Jurkat, Clone E6-1 (cell line): ENCODE measurements around the gene KCNJ14.
"Not testable (repeated sequence)": the region's sequence is repeated elsewhere in the genome, so short reads cannot be mapped to it uniquely, and the experiment has no call there.

ENCODE experiments used
- DNase-seq: peaks from one replicate; pipeline ENCODE4 v3.0.0-alpha.2; 2011; ENCODE audit warnings: low read depth, low spot score
- H3K4me3 ChIP-seq: 2 replicates; pipeline ENCODE4 v1.5.1; 2011; ENCODE audit warnings: mild to moderate bottlenecking, low read length, control low read depth, moderate library complexity

KCNJ14 gene

GRCh38 chr19:48481846-48482639 lies 26.7 kb downstream of the KCNJ14 start:
- no peak for DNase-seq
- H3K4me3 ChIP-seq = no peak overlapping the region

GRCh38 chr19:48483301-48483700 lies 27.9 kb downstream of the KCNJ14 start:
- DNase-seq = no peak
- H3K4me3 ChIP-seq = no peak overlapping the region

GRCh38 chr19:48484247-48484893 lies 29.0 kb downstream of the KCNJ14 start:
- H3K4me3 ChIP-seq = no peak overlapping the region
- no peak for DNase-seq

GRCh38 chr19:48484931-48485612 lies 29.7 kb downstream of the KCNJ14 start:
- H3K4me3 ChIP-seq = no peak overlapping the region
- DNase-seq = no peak

- DNase-seq = not testable (repeated sequence)
Measured at GRCh38 chr19:48486706-48487105, 31.3 kb downstream of the KCNJ14 start.

GRCh38 chr19:48487544-48487943 lies 32.2 kb downstream of the KCNJ14 start:
- DNase-seq = no peak
- H3K4me3 ChIP-seq = no peak overlapping the region

More at GRCh38 chr19:48486706-48487105, 31.3 kb downstream of the KCNJ14 start:
- not testable (repeated sequence) for H3K4me3 ChIP-seq

GRCh38 chr19:48487948-48488347 lies 32.6 kb downstream of the KCNJ14 start:
- no peak overlapping the region for H3K4me3 ChIP-seq
- DNase-seq = no peak

- H3K4me3 ChIP-seq, DNase-seq: not testable (repeated sequence)
Measured at GRCh38 chr19:48488478-48488877, 33.1 kb downstream of the KCNJ14 start.

- no peak overlapping the region for H3K4me3 ChIP-seq
- DNase-seq = no peak
Measured at GRCh38 chr19:48489608-48490216, 34.3 kb downstream of the KCNJ14 start.

- H3K4me3 ChIP-seq = no peak overlapping the region
- peak; percentile 45 for DNase-seq
Measured at GRCh38 chr19:48490981-48491792, 35.8 kb downstream of the KCNJ14 start.

GRCh38 chr19:48491793-48492123 lies 36.4 kb downstream of the KCNJ14 start:
- H3K4me3 ChIP-seq = no peak overlapping the region

GRCh38 chr19:48492925-48493717 lies 37.7 kb downstream of the KCNJ14 start:
- H3K4me3 ChIP-seq = no peak overlapping the region
- peak; percentile 69 for DNase-seq

More at GRCh38 chr19:48491793-48492123, 36.4 kb downstream of the KCNJ14 start:
- no peak for DNase-seq

GRCh38 chr19:48493718-48494401 lies 38.5 kb downstream of the KCNJ14 start:
- no peak for DNase-seq
- H3K4me3 ChIP-seq = no peak overlapping the region

- DNase-seq = no peak
- H3K4me3 ChIP-seq = no peak overlapping the region
Measured at GRCh38 chr19:48495396-48495795, 40.0 kb downstream of the KCNJ14 start.

GRCh38 chr19:48496959-48497727 lies 41.8 kb downstream of the KCNJ14 start:
- no peak overlapping the region for H3K4me3 ChIP-seq
- no peak for DNase-seq

GRCh38 chr19:48497728-48498594 lies 42.6 kb downstream of the KCNJ14 start:
- no peak for DNase-seq
- H3K4me3 ChIP-seq = no peak overlapping the region
